ENCODE results near the gene S100A2.
"Not testable (repeated sequence)": the region's sequence is repeated elsewhere in the genome, so short reads cannot be mapped to it uniquely, and the experiment has no call there.

Gene S100A2

GRCh38 chr1:153592748-153593147 is 27.1 kb upstream of the S100A2 start:
- DNase-seq (ENCODE audit: insufficient read length, low spot score): no peak
- no peak for FAIRE-seq

DNA sequence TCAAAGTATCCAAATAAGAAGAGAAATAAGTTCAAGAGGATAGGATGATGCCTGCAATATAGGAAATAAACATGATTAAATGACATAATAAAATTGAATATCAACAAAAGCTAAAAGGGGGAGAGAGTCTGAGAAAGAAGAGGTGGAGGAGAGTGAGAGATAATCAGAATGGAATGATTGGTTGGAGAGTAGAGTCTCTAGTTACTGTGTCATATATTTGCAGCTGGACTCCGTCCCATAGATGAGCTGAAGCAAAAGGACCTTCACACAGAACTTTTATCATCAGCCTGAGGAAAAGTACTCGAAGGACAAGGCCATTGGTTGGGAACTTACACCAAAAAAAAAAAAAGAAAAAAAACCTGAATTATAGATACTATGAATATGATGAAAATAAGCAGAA is 22.8 kb upstream of the S100A2 start:
- DNase-seq (ENCODE audit: insufficient read length, low spot score) (no peak), FAIRE-seq (no peak)

GRCh38 chr1:153588033-153588432 is 22.4 kb upstream of the S100A2 start:
- not testable (repeated sequence) for DNase-seq (ENCODE audit: insufficient read length, low spot score); FAIRE-seq

DNA sequence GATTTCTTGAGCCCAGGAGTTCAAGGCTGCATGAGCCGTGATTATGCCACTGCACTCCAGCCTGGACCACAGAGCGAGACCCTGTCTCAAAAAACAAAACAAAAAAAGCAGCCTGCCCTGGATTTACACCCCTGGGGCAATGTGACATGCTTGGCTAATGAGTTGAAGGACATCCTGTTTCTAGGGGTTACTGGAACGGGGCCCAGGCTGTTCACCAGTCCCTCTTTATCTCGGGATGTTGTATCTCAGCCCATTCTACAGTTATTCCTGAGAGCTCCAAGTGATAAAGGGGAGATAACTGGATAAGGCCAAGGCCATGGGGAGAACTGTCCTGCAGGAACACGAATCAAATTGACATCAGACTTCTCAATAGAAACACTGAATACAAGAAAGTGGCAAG is 21.7 kb upstream of the S100A2 start:
- FAIRE-seq: no peak
- DNase-seq (ENCODE audit: insufficient read length, low spot score): no peak

GRCh38 chr1:153586347-153586746 is 20.7 kb upstream of the S100A2 start:
- FAIRE-seq: no peak
- no peak for DNase-seq (ENCODE audit: insufficient read length, low spot score)

- FAIRE-seq (no peak), DNase-seq (ENCODE audit: insufficient read length, low spot score) (no peak)
These were observed 19.4 kb upstream of the S100A2 start for GRCh38 chr1:153585006-153585405.

DNA sequence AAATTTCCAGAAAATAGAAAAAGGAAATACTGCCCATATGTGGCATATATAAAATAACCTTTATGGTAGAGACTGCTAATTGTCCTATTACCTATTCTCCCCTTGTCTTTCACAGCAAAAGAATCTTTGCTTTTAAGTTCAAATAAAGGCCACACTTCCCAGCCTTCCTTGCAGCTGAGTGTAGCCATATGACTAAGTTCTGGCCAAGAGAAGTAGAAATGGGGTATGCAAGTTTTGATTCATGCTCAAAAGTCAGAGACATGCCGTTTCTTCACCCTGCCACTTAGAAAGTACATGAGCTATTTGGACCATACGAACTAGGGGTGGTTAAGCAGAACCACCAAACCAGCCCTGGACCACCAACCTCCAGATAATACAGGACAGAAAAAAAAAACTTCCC is 18.3 kb upstream of the S100A2 start:
- DNase-seq (ENCODE audit: insufficient read length, low spot score) (no peak), FAIRE-seq (no peak)

- FAIRE-seq; DNase-seq (ENCODE audit: insufficient read length, low spot score): not testable (repeated sequence)
These were observed 17.9 kb upstream of the S100A2 start for GRCh38 chr1:153583514-153583913.

- not testable (repeated sequence) for DNase-seq (ENCODE audit: insufficient read length, low spot score); FAIRE-seq
These were observed 17.2 kb upstream of the S100A2 start for GRCh38 chr1:153582836-153583235.

- FAIRE-seq: no peak
- no peak for DNase-seq (ENCODE audit: insufficient read length, low spot score)
These were observed 13.3 kb upstream of the S100A2 start for GRCh38 chr1:153578936-153579335.

DNA sequence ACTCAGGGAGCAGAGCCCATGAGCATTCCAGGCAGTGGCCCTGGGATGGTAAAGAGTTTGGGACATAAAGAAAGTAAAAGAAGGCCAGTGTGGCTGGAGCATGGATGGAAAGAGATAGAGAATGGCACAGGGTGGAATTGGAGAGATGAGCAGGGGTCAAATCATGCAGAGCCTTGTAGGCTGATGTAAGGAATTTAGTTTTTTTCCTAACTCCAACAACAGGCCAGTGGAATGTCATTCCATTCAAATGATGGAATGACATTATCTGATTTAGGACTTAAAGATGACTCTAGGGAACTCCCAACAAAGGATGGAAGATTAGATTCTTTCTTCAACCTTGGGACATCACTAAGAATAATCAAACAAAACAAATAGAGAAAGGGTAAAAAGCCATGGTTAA is 12.8 kb upstream of the S100A2 start:
- DNase-seq (ENCODE audit: insufficient read length, low spot score) (no peak), FAIRE-seq (no peak)

DNA sequence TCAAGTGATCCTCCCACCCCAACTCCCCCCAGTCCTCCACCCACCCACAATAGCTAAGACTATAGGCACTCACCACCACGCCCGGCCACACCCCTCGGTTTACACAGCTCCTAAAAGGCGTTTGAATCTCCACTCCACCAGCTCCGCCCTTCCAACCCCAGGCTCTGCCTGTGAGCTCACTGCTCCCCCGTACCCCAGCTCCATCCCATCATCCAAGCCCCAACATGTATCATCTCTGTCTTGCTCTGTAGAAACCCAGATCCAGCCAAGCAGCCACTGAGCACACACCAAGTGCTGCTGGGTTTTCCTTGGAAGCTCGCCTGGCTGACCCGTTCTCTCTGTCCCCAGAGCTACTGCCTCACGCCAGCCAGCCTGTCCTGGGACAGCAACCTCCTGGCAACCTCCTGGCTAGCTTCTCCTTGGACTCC is 12.0 kb upstream of the S100A2 start:
- FAIRE-seq (no peak), DNase-seq (ENCODE audit: insufficient read length, low spot score) (no peak)

GRCh38 chr1:153577138-153577537 is 11.5 kb upstream of the S100A2 start:
- FAIRE-seq (no peak), DNase-seq (ENCODE audit: insufficient read length, low spot score) (no peak)

GRCh38 chr1:153575497-153575896 is 9.9 kb upstream of the S100A2 start:
- not testable (repeated sequence) for DNase-seq (ENCODE audit: insufficient read length, low spot score); FAIRE-seq

GRCh38 chr1:153575081-153575491 is 9.4 kb upstream of the S100A2 start:
- not testable (repeated sequence) for FAIRE-seq; DNase-seq (ENCODE audit: insufficient read length, low spot score)

GRCh38 chr1:153573351-153573750 is 7.7 kb upstream of the S100A2 start:
- FAIRE-seq (no peak), DNase-seq (ENCODE audit: insufficient read length, low spot score) (no peak)

- peak; percentile 67 for DNase-seq (ENCODE audit: insufficient read length, low spot score)
- no peak for FAIRE-seq
These were observed 6.9 kb upstream of the S100A2 start for GRCh38 chr1:153572569-153573015.

DNA sequence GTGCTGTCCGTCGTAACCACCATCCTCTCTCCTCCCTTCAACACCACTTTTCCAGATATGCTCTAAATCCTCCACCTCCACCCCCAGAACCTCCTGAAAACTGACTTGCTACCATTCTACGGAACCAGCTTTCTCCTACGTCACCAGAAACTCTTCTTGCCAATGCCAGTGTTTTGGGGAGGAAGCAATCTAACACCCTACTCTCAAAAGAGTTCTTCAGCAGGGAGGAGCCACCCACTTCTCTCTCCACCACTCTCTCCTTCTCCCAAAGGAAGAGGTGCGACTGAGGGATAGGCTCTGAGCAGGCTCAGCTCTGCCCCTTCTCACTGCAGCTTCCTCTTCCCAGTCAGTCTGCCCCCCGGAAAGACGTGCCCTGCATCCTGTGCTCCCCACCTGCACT is 6.1 kb upstream of the S100A2 start:
- DNase-seq (ENCODE audit: insufficient read length, low spot score) (no peak), FAIRE-seq (no peak)

- FAIRE-seq (no peak), DNase-seq (ENCODE audit: insufficient read length, low spot score) (no peak)
These were observed 5.2 kb upstream of the S100A2 start for GRCh38 chr1:153570874-153571273.

- DNase-seq (ENCODE audit: insufficient read length, low spot score) (no peak), FAIRE-seq (no peak)
These were observed 3.8 kb upstream of the S100A2 start for GRCh38 chr1:153569465-153569864.

DNA sequence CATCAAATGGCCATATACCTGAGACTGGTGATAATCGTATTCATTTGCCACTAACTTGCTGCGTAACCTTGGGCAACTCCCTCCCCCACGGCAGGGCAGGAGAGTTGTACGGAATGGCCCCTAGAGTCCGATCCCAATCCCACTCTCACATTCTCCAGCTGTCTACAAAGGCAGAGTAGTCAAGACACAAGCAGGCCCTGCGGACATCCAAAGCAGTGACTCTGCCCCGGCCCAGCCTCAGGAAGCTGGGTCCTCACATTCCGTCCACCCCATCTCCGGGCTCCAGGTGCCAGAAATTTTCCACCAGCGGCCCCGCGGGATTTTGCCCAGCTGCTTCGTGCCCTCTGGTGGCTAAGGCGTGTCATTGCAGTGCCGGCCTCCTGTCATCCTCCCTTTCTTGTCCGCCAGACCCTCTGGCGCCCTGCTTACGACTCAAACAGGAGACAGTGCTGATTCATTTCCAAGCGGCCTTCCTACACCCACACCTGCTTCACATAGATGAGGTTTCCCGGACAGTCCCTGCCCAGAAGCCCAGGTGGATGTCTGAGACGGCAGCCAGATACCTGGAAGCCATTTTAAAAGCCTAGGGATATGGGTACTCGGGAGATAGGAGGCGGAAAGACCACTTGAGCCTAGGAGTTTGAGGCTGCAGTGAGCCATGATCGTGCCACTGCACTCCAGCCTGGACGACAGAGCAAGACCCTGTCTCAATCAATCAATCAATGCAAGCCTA is 2.9 kb upstream of the S100A2 start:
- FAIRE-seq: peak; percentile 71
- DNase-seq (ENCODE audit: insufficient read length, low spot score): peak; percentile 80

GRCh38 chr1:153567621-153568366 is 2.1 kb upstream of the S100A2 start:
- no peak for DNase-seq (ENCODE audit: insufficient read length, low spot score)
- FAIRE-seq: no peak
